NCI-H2227 treated with DMSO at 0.1 percent for 48 hours (cell line): ENCODE results near the gene PRAMEF14.
"Not testable (repeated sequence)": the region's sequence is repeated elsewhere in the genome, so short reads cannot be mapped to it uniquely, and the experiment has no call there.

ENCODE experiments used
- DNase-seq: peaks from one replicate; lab custom pipeline; 2025; lab: John Stamatoyannopoulos, UW

PRAMEF14 gene, protein sequence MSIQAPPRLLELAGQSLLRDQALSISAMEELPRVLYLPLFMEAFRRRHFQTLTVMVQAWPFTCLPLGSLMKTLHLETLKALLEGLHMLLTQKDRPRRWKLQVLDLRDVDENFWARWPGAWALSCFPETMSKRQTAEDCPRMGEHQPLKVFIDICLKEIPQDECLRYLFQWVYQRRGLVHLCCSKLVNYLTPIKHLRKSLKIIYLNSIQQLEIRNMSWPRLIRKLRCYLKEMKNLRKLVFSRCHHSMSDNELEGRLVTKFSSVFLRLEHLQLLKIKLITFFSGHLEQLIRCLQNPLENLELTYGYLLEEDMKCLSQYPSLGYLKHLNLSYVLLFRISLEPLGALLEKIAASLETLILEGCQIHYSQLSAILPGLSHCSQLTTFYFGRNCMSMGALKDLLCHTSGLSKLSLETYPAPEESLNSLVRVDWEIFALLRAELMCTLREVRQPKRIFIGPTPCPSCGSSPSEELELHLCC

DNA sequence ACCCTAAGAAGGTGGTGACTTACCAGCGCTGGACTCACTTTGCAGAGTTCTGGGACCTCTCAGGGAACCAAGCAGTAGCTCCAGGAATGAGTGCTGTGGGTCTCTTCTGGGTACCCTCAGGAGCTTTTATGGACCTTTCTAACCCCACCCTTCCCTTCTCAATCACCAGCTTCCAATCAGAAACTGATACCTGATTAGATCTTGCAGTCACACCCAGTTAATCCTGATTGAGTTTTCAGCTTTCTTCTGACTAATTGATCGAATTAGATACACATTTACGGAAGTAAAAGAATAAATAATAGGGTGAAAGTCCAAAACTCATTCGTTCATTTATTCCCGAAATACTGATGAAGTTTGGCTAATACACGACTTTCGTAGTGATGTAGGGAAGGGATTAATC, at the start of gene PRAMEF14:
Gene PRAMEF14 (minus strand): TSS at position 101 of the 400 bp plus-strand sequence. CDS start 1,820 bp downstream, outside the sequence.
- DNase-seq = not testable (repeated sequence)

DNA sequence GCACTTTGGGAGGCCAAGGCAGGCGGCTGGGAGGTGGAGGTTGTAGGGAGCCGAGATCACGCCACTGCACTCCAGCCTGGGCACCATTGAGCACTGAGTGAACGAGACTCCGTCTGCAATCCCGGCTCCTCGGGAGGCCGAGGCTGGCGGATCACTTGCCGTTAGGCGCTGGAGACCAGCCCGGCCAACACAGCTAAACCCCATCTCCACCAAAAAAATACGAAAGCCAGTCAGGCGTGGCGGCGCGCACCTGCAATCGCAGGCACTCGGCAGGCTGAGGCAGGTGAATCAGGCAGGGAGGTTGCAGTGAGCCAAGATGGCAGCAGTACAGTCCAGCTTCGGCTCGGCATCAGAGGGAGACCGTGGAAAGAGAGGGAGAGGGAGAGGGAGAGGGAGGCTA, 48.4 kb upstream of the PRAMEF14 start:
- DNase-seq = not testable (repeated sequence)

DNA sequence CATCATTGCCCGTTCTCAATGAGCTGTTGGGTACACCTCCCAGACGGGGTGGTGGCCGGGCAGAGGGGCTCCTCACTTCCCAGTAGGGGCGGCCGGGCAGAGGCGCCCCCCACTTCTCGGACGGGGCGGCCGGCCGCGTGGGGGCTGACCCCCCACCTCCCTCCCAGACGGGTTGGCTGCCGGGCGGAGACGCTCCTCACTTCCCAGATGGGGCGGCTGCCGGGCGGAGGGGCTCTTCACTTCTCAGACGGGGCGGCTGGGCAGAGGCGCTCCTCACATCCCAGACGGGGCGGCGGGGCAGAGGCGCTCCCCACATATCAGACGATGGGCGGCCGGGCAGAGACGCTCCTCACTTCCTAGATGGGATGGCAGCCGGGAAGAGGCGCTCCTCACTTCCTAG, 47.8 kb upstream of the PRAMEF14 start:
- DNase-seq = not testable (repeated sequence)

DNA sequence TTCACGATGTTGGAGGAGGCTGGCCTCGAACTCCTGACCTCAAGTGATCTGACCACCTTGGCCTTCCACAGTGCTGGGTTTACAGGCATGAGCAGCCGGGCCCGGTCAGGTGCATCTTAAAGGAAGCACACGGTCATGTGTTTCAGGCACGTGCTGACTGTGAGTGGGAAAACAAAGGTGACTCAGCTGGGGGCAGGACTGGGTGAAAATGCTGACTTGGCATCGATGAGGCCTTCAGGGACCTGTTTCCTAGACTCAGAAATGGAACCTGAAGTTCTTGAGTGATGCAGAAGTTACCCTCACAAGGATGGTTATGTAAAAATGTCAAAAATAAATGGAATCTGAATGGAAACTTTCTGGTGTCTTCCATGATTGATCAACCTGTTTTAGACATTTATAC, 46.1 kb upstream of the PRAMEF14 start:
- not testable (repeated sequence) for DNase-seq

DNA sequence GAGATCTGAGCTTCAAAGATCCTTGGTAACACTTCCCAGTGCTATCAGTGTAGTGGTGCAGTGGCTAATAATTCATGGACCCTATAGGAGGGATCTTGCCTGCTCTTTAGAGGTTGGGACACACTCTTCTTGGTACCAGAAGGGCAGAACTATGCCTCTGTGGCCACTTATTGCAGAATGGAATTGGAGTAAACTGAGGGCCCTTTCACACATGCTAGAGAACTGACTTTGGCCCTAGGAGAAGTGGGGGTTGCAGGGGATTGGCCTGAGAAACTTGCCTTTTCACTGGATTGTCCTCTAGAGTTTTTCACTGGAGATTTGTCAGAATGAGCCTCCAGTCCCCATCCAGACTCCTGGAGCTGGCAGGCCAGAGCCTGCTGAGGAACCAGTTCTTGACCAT, 42.4 kb upstream of the PRAMEF14 start, which contains the start of gene PRAMEF17:
Gene PRAMEF17 (plus strand): TSS at position 301 of the 400 bp plus-strand sequence. CDS start 26 bp downstream, at position 327.
- not testable (repeated sequence) for DNase-seq

DNA sequence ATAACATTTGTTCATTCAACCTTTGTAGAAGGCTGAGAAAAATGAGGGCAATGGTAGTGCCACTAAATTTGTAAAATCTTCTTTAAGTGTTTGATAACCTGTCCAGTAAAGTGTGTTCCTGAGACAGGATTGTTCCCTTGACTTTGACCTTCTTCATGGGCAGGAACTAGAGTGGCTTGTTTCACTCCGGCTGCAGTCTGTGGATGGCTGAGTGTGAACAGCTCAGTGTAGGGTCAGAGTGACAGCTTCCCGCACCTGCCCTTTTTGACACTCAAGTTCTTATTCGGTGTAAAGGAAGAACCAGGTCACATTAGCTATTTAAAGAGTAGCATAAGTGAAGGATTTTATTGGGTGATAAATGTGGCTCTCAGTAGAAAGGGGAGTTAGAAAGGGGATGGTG, 33.4 kb upstream of the PRAMEF14 start:
- not testable (repeated sequence) for DNase-seq

DNA sequence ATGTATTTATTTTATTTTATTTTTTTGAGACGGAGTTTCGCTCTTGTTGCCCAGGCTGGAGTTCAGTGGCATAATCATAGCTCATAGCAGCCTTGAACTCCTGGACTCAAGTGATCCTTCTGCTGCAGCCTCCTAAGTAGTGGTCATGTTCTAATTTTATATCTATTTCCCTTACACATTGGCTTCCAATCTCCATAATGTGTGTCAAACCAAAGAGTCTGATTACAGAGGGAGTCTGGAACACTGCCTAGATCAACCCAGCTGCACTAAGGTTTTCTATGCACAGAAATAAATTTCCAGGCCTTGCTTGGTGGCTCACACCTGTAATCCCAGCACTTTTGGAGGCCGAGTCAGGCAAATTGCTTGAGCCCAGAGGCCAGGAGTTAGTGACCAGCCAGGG, 32.0 kb upstream of the PRAMEF14 start:
- not testable (repeated sequence) for DNase-seq

DNA sequence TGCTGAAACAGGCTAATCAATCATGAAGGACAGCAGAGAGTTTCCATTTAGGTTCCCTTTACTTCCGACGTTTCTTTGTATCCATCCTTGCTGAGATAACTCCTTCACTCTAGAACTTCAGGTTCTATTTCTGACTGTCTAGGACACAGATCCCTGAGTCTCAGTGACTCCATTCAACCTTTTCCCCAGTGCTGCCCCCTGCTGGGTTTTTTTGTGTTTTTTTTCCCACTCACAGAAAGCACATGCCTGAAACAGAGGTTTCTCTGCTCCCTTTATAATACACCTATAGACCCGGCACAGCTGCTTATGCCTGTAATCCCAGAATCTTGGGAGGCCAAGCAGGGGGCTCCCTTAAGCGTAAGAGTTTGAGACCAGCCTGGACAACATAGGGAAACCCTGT, 21.6 kb upstream of the PRAMEF14 start:
- not testable (repeated sequence) for DNase-seq

DNA sequence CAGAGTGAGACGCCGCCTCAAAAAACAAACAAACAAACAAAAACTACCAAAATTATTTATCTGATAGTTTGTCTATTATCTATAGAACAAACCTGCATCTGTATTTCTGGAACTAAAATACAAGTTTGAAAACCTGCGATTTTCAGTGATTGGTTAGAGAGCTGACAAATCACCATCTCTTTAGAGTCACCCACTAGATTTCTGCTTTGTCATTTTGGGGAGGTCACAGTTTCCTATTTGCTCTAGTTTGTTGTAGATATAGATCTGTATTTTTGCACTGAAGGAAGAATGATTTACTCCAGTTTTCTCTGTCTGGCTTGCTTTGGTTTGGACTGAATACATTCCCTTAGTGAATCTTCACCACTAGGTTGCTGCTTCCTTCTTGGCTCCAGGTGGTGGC, 19.6 kb upstream of the PRAMEF14 start:
- not testable (repeated sequence) for DNase-seq

DNA sequence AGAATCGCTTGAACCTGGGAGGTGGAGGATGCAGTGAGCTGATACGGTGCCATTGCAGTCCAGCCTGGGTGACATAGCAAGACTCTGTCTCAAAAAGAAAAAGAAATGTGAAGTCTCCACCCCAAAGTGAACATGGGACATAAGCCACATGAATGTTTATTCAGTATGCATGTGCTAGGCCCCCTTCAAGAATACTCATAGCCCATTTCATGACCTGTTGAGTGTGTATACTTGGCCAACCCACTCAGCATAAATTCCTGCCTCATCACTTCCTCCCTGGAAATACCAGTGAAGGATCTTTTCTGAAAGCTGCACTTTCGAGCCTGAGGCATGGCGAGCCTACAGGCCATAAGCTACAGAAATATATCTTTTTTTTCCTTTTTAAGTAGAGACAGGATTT, 18.0 kb upstream of the PRAMEF14 start:
- not testable (repeated sequence) for DNase-seq

DNA sequence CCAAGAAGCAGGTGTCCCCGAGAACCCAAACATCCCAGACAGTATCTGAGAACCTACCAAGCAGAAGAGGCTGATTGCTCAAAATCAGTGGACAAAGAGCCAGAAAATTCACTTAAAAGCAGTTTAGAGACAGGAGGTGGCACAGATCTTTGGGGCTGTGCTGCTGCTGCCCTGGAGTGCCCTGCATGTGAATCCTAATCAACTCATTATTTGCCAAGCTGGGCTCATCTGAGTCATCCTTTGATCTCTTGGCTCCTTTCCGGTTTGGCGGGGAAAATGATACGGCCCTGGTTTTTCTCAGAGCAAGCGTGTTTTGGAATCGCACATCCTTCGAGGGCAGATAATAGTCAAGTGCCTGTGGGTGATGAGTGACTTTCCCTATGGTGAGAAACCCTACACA, 15.4 kb upstream of the PRAMEF14 start:
- not testable (repeated sequence) for DNase-seq

DNA sequence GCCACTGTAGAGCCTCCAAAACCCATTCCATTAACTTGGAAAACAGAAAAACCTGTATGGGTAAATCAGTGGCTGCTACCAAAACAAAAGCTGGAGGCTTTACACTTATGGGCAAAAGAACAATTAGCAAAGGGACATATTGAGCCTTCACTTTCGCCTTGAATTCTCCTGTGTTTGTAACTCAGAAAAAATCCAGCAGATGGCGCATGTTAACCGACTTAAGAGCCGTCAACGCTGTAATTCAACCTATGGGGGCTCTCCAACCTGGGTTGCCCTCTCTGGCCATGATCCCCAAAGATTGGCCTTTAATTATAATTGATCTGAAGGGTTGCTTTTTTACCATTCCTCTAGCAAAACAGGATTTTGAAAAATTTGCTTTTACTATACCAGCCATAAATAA, 9.8 kb upstream of the PRAMEF14 start:
- DNase-seq = peak; percentile 5

DNA sequence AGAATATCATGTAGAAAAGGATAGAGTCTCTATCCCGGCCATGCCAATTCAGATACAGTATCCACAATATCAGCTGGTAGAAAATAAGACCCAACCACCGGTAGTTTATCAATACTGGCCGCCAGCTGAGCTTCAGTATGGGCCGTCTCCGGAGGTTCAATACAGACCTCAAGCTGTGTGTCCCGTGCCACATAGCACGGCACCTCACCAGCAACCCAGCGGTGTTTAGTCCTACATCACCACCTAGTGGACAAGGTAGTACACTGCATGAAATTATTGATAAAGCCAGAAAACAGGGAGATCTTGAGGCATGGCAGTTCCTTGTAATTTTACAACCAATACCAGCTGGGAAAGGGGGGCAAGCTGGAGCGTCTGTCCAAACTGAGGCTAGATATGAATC, 7.5 kb upstream of the PRAMEF14 start:
- not testable (repeated sequence) for DNase-seq

DNA sequence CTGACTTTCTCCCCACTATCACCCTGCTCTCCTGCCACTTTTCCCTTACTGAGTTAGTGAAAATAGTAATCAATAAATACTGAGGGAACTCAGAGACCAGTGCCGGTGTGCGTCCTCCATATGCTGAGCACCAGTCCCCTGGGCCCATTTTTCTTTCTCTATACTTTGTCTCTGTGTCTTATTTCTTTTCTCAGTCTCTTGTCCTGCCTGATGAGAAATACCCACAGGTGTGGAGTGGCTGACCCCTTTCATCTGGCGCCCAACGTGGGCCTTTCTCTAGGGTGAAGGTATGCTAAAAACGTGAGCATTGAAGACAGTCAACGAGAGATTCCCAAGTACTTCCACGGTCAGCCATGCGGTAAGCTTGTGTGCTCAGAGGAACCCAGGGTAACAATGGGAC, 6.5 kb upstream of the PRAMEF14 start:
- DNase-seq = not testable (repeated sequence)

DNA sequence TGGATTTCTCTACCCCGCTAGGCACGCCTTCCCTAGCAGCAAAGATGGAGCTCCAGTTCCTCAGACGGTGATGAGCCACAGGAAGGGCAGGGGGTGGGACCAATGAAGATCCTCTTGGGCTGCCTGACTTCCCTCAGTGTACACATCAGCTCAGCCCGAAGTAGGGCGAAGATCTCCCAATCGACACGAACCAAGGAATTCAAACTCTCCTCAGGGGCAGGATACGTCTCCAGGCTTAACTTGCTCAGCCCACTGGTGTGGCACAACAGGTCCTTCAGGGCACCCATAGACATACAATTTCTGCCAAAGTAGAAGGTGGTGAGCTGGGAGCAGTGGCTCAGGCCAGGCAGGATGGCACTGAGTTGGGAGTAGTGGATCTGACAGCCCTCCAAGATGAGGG, 4.4 kb downstream of the PRAMEF14 start:
- not testable (repeated sequence) for DNase-seq

DNA sequence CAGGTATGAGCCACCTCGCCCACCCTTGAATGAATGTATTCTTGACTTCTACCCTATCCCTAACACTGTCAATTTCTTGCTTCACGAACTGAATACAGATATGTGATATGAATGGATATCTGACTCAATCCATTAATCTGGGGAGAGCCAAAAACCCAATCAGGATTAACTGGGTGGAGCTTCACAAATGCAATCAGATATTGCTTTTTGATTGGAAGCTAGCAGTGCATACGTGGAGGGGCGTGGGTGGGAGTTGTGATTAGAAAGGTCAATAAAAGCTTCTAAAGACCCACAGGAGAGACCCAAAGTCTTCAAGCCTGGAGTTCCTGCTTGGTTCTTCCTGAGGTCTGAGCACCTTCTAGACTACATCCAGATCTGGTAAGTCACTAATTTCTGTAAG, 31.7 kb downstream of the PRAMEF14 start, which contains the start of gene PRAMEF15:
Gene PRAMEF15 (plus strand): TSS at position 301 of the 400 bp plus-strand sequence. CDS start 2,827 bp downstream, outside the sequence.
- not testable (repeated sequence) for DNase-seq

DNA sequence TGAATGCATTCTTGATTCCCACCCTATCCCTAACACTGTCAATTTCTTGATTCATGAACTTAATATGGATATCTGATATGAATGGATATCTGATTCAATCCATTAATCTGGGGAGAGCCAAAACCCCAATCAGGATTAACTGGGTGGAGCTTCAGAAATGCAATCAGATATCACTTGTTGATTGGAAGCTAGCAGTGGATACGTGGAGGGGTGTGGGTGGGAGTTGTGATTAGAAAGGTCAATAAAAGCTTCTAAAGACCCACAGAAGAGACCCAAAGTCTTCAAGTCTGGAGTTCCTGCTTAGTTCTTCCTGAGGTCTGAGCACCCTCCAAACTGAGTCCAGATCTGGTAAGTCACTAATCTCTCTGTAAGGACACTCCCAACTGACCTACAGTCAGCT, 43.7 kb downstream of the PRAMEF14 start, which contains the start of gene PRAMEF33:
Gene PRAMEF33 (plus strand): TSS at position 301 of the 400 bp plus-strand sequence. CDS start 2,416 bp downstream, outside the sequence.
- DNase-seq = not testable (repeated sequence)

DNA sequence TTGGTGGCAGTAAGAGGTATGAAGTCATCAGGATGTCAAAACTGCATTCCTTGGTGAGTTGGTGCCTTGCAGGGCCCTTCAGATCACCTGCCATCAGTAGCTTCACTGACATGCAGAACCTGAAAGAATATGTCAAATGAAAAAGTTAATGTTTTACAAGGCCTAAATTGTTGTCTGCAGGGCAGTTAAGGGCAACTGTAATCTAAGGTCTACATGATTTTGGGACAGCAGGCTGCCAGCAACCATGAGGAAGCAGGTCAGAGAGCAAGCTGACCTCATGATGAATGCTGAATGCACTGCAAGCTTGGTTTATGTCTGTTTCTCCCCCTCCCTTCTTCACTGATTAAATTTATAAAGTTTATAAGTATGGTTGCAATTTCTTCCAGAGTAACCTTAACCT, 44.7 kb downstream of the PRAMEF14 start:
- DNase-seq = not testable (repeated sequence)

DNA sequence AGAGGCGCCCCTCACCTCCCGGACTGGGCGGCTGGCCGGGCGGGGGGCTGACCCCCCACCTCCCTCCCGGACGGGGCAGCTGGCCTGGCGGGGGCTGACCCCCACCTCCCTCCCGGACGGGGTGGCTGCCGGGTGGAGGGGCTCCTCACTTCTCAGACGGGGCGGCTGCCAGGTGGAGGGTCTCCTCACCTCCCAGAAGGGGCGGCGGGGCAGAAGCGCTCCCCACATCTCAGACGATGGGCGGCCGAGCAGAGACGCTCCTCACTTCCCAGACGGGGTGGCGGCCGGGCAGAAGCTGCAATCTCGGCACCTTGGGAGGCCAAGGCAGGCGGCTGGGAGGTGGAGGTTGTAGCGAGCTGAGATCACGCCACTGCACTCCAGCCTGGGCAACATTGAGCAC, 48.2 kb downstream of the PRAMEF14 start:
- not testable (repeated sequence) for DNase-seq

DNA sequence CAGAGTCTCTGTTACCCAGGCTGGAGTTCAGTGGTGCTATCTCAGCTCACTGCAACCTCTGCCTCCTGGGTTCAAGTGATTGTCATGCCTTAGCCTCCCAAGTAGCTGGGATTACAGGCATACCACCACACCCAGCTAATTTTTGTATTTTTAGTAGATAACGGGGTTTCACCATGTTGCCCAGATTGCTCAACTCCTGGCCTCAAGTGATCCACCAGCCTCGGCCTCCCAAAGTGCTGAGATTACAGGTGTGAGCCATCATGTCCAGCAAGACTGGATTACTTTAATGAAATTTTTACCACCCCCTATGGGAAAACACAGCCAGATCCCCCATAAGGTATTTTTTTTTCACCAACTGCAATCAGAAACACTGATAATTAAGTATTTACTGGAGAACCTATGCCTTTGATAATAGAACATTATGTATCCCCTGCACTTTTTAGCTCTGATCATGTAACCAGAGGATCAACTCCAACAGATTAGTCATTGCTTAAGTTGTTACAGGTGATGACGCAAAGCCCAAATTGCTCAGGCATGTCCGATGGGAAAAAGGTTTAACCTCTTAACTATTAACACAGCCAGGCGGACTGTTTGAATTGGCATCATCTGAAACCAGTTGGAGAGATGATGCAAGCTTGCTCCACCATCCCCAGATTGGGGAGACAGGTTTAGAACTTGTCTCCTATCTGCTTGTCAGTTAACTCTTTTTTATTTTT, 49.6 kb downstream of the PRAMEF14 start:
- DNase-seq = not testable (repeated sequence)
